Heart left ventricle (tissue), 13 donors: ENCODE data around the gene ADAM19.

Experiments
- POLR2A ChIP-seq, 2 donors: fragments of 450-650 bp; IDR thresholded peaks; one replicate each; pipeline ENCODE4 v1.6.1; 2017; ENCODE audit warnings: antibody characterized with exemption in 2 of 2, mild to moderate bottlenecking in 2 of 2, moderate library complexity in 2 of 2
- TF ChIP-seq, protein P1 (sequence below), 12 donors: fragments of 200-600 bp; sonication (generic) in 4 of 12; IDR thresholded peaks; one replicate each; pipeline versions ENCODE4 v1.5.0 to v1.8.0; 2018 to 2022; ENCODE audit warnings: antibody characterized with exemption in 12 of 12, mild to moderate bottlenecking in 5 of 12
- donor health status: ischemic (EF 13 %, LVEDD 7.1; RV severe dilation, severe dysfunction).
- donor health status: DM: no; HTN: yes; CAD: no.
- donor health status: DM: no; HTN: no; CAD: no.
- donor health status: ischemic (EF 25% LVEDD 6.9; RV normal size, moderate dysfunction).
- donor health status: ischemic (EF 25% LVEDD 5.7; RV mildly dilated, moderate dysfunction).
- donor health status: ischemic (EF 35%, LVEDD 5.7; RV mildly dilated, moderate dysfunction).
- donor health status: nonischemic (EF 11% LVEDD 7.7; RV severe dilation, severe dysfunction).
- donor health status: DM: yes; HTN: yes; CAD: no.
- donor health status: PGD.
- donor health status: ischemic (EF 29% LVEDD 5.4; RV normal size, mild dysfunction).
- donor health status: nonischemic (EF 23%, LVEDD 6.1; RV moderate dilation, normal function).

DNA sequence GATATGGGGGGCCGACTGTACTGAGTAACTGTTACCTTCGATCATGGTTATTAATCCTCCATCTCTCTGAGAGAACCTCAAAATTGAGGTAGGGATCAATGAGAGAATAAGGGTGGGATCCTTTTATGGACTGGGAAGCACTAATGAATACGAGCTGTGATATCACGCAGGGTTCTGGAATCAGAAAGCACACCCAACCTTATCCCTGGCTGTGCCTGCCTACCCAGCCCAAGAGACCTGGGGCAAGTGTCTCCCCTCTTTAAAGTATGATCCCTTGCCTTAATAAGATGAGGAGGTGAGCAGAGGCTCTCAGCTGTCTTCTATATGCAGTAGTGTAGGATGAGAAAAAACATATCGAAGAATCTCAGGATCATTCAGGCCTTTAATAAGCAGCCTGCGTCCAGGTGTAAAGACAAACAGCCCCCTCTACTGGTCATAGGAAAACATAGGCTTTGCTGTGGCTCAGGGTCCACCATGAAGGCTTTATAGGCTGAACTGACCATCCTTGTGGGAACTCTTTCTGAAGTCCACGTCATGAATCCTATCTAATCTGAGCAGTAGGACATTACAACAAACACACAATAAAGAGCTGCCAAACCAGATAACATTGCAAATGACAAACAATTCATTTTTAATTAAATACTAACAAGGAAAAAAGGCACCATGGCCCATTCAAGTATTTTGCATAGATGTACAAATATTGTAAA lies 98.7 kb downstream of the ADAM19 start:
- TF ChIP-seq, protein P1, sequence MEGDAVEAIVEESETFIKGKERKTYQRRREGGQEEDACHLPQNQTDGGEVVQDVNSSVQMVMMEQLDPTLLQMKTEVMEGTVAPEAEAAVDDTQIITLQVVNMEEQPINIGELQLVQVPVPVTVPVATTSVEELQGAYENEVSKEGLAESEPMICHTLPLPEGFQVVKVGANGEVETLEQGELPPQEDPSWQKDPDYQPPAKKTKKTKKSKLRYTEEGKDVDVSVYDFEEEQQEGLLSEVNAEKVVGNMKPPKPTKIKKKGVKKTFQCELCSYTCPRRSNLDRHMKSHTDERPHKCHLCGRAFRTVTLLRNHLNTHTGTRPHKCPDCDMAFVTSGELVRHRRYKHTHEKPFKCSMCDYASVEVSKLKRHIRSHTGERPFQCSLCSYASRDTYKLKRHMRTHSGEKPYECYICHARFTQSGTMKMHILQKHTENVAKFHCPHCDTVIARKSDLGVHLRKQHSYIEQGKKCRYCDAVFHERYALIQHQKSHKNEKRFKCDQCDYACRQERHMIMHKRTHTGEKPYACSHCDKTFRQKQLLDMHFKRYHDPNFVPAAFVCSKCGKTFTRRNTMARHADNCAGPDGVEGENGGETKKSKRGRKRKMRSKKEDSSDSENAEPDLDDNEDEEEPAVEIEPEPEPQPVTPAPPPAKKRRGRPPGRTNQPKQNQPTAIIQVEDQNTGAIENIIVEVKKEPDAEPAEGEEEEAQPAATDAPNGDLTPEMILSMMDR (IDR thresholded peaks at IDR 0.05): peak; percentile 58 to 76 (median 66)
- TF ChIP-seq POLR2A (IDR thresholded peaks at IDR 0.05): no peak
